Femur (tissue), 1 donor: ENCODE results near the gene PPME1.

ENCODE experiments used
- DNase-seq: peaks from one replicate; pipeline ENCODE4 v3.0.0-alpha.2; 2017

The PPME1 gene

GRCh38 chr11:74233683-74234082 is 62.6 kb downstream of the PPME1 start:
- DNase-seq = no peak

GRCh38 chr11:74235121-74235520 is 64.0 kb downstream of the PPME1 start:
- DNase-seq = no peak

GRCh38 chr11:74237541-74237940 is 66.5 kb downstream of the PPME1 start:
- no peak for DNase-seq

- DNase-seq = no peak
These were observed 67.2 kb downstream of the PPME1 start for GRCh38 chr11:74238243-74238642.

- DNase-seq = no peak
These were observed 77.4 kb downstream of the PPME1 start for GRCh38 chr11:74248469-74248868.

GRCh38 chr11:74249496-74249895 is 78.4 kb downstream of the PPME1 start:
- DNase-seq = no peak

- no peak for DNase-seq
These were observed 82.3 kb downstream of the PPME1 start for GRCh38 chr11:74253361-74253760.

GRCh38 chr11:74255741-74256375 is 84.8 kb downstream of the PPME1 start:
- peak; percentile 70 for DNase-seq

- no peak for DNase-seq
These were observed 85.5 kb downstream of the PPME1 start for GRCh38 chr11:74256378-74257133.

GRCh38 chr11:74257959-74258553 is 87.0 kb downstream of the PPME1 start:
- DNase-seq = peak; percentile 89

- DNase-seq = no peak
These were observed 91.6 kb downstream of the PPME1 start for GRCh38 chr11:74262725-74263124.

GRCh38 chr11:74265256-74265655 is 94.2 kb downstream of the PPME1 start:
- DNase-seq = no peak

GRCh38 chr11:74267014-74267413 is 95.9 kb downstream of the PPME1 start:
- DNase-seq = peak; percentile 47

GRCh38 chr11:74268456-74268855 is 97.4 kb downstream of the PPME1 start:
- no peak for DNase-seq

GRCh38 chr11:74269161-74269811 is 98.2 kb downstream of the PPME1 start:
- peak; percentile 33 for DNase-seq

- no peak for DNase-seq
These were observed 101.2 kb downstream of the PPME1 start for GRCh38 chr11:74272276-74272675.

GRCh38 chr11:74276581-74276980 is 105.5 kb downstream of the PPME1 start:
- DNase-seq = no peak

- DNase-seq = no peak
These were observed 107.0 kb downstream of the PPME1 start for GRCh38 chr11:74278103-74278502.

- DNase-seq = peak; percentile 80
These were observed 107.7 kb downstream of the PPME1 start for GRCh38 chr11:74278721-74279161.

- DNase-seq = no peak
These were observed 108.2 kb downstream of the PPME1 start for GRCh38 chr11:74279256-74279655.

GRCh38 chr11:74280494-74280893 is 109.4 kb downstream of the PPME1 start:
- DNase-seq = no peak

- no peak for DNase-seq
These were observed 111.3 kb downstream of the PPME1 start for GRCh38 chr11:74282421-74282820.

GRCh38 chr11:74282914-74283371 is 111.9 kb downstream of the PPME1 start:
- no peak for DNase-seq
